ENCODE results near the gene STAG1. TPM values are rescaled to one million over a fixed set of nuclear protein-coding genes. Genes with fewer than 3 reads are reported as not detected.

STAG1 gene
- total and polyA plus RNA-seq, 4 donors, result 4.6 to 28.0 (median 16.6) TPM

- TF ChIP-seq NR2F2 (IDR thresholded peaks at IDR 0.05) (no peak), RXRA (IDR thresholded peaks at IDR 0.05) (no peak), REST (IDR thresholded peaks at IDR 0.05) (no peak), HNF4A (conservative IDR thresholded peaks at IDR 0.05) (no peak), EGR1 (IDR thresholded peaks at IDR 0.05; ENCODE audit: low read depth in 2 of 2) (no peak), JUND (IDR thresholded peaks at IDR 0.05) (no peak), HNF4G (IDR thresholded peaks at IDR 0.05) (no peak), TAF1 (conservative IDR thresholded peaks at IDR 0.05) (no peak), ATF3 (IDR thresholded peaks at IDR 0.05) (no peak), SP1 (IDR thresholded peaks at IDR 0.05) (no peak), YY1 (IDR thresholded peaks at IDR 0.05) (no peak), RAD21 (IDR thresholded peaks at IDR 0.05) (no peak), FOXA1 (IDR thresholded peaks at IDR 0.05) (no peak)
- TF ChIP-seq, protein P1, sequence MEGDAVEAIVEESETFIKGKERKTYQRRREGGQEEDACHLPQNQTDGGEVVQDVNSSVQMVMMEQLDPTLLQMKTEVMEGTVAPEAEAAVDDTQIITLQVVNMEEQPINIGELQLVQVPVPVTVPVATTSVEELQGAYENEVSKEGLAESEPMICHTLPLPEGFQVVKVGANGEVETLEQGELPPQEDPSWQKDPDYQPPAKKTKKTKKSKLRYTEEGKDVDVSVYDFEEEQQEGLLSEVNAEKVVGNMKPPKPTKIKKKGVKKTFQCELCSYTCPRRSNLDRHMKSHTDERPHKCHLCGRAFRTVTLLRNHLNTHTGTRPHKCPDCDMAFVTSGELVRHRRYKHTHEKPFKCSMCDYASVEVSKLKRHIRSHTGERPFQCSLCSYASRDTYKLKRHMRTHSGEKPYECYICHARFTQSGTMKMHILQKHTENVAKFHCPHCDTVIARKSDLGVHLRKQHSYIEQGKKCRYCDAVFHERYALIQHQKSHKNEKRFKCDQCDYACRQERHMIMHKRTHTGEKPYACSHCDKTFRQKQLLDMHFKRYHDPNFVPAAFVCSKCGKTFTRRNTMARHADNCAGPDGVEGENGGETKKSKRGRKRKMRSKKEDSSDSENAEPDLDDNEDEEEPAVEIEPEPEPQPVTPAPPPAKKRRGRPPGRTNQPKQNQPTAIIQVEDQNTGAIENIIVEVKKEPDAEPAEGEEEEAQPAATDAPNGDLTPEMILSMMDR (IDR thresholded peaks at IDR 0.05; ENCODE audit: low read depth, low read length, missing input control), result no peak
- DNase-seq (ENCODE audit: low spot score), result no peak
- Histone ChIP-seq H3K9ac (ENCODE audit: low read depth in 1 of 2, low read length in 2 of 2) (no peak overlapping the region), H3K4me3 (ENCODE audit: low read depth in 1 of 3, low read length in 3 of 3) (no peak overlapping the region), H3K27me3 (ENCODE audit: control insufficient read depth in 4 of 4, insufficient read depth in 4 of 4, low read length in 3 of 4) (no peaks in the 10 kb centered on the region), H3K36me3 (ENCODE audit: control insufficient read depth in 4 of 4, insufficient read depth in 3 of 4, low read depth in 1 of 4, low read length in 3 of 4) (no peaks in the 10 kb centered on the region), H3K27ac (ENCODE audit: low read depth in 1 of 2, low read length in 2 of 2) (no peak overlapping the region), H3K4me1 (ENCODE audit: control insufficient read depth in 4 of 4, insufficient read depth in 4 of 4, low read length in 3 of 4) (peaks cover 0 to 11% (median 6%) of the 10 kb centered on the region in 4 donors), H3K9me3 (ENCODE audit: control insufficient read depth in 4 of 4, low read length in 3 of 4) (no peaks in the 10 kb centered on the region)
- 98% methylated on average over 1 of the region's 1 CpG for WGBS
Observed at GRCh38 chr3:136788154-136788553, 36.0 kb upstream of the STAG1 start.

DNA sequence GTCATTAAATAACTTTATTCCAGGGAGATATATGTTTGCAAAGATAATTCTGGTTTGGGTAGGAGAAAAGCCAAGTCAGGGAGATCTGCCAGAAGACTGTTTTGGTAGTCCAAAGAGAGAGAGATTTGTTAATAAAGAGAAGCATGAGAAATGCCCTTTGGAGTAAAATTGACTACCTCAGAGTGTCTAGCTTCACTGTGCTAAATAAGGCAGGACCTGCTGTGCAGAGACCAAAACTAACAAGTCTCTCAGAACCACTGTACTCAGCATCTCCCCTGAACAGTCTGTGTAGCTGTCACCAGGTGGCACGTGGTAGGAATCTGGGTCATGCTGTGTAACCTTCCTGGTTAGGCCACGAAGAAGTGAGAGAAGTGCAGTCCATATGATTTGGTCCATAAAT lies 35.2 kb upstream of the STAG1 start:
- 22% methylated on average over 2 of the region's 2 CpGs for WGBS
- no peak for DNase-seq (ENCODE audit: low spot score)
- no peak overlapping the region for H3K4me3 ChIP-seq (ENCODE audit: low read depth in 1 of 3, low read length in 3 of 3)
- no peaks in the 10 kb centered on the region for H3K36me3 ChIP-seq (ENCODE audit: control insufficient read depth in 4 of 4, insufficient read depth in 3 of 4, low read depth in 1 of 4, low read length in 3 of 4)
- peak overlapping the region in 1 of 2 donors; percentile 34 for H3K27ac ChIP-seq (ENCODE audit: low read depth in 1 of 2, low read length in 2 of 2)
- H3K9me3 ChIP-seq (ENCODE audit: control insufficient read depth in 4 of 4, low read length in 3 of 4), result no peaks in the 10 kb centered on the region
- no peak overlapping the region for H3K9ac ChIP-seq (ENCODE audit: low read depth in 1 of 2, low read length in 2 of 2)
- peaks cover 0 to 11% (median 6%) of the 10 kb centered on the region in 4 donors for H3K4me1 ChIP-seq (ENCODE audit: control insufficient read depth in 4 of 4, insufficient read depth in 4 of 4, low read length in 3 of 4)
- no peaks in the 10 kb centered on the region for H3K27me3 ChIP-seq (ENCODE audit: control insufficient read depth in 4 of 4, insufficient read depth in 4 of 4, low read length in 3 of 4)
- TF ChIP-seq SP1 (IDR thresholded peaks at IDR 0.05) (no peak), RAD21 (IDR thresholded peaks at IDR 0.05) (peak in 1 of 2 donors; percentile 4), ATF3 (IDR thresholded peaks at IDR 0.05) (no peak), FOXA2 (IDR thresholded peaks at IDR 0.05) (no peak), RXRA (IDR thresholded peaks at IDR 0.05) (peak in 1 of 2 donors; percentile 16), TAF1 (conservative IDR thresholded peaks at IDR 0.05) (no peak), JUND (IDR thresholded peaks at IDR 0.05) (no peak), NR2F2 (IDR thresholded peaks at IDR 0.05) (no peak), YY1 (IDR thresholded peaks at IDR 0.05) (no peak), ZBTB33 (IDR thresholded peaks at IDR 0.05) (no peak), REST (IDR thresholded peaks at IDR 0.05) (no peak)
- TF ChIP-seq, protein P2, sequence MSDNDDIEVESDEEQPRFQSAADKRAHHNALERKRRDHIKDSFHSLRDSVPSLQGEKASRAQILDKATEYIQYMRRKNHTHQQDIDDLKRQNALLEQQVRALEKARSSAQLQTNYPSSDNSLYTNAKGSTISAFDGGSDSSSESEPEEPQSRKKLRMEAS (IDR thresholded peaks at IDR 0.05), result peak; percentile 50
- TF ChIP-seq, protein P1 (IDR thresholded peaks at IDR 0.05; ENCODE audit: low read depth, low read length, missing input control), result no peak
